Glutamatergic neuron (in vitro differentiated cells): ENCODE data around the gene HADHB. TPM values are rescaled to one million over a fixed set of nuclear protein-coding genes. Genes with fewer than 3 reads are reported as not detected.

ENCODE experiments used
- DNase-seq: peaks from one replicate; pipeline ENCODE4 v3.0.0; 2022
- H3K27ac Mint-ChIP-seq: one replicate; pipeline ENCODE4 v1.8.0; 2020; ENCODE audit warnings: mild to moderate bottlenecking, mixed read lengths, inconsistent platforms; ENCODE audit not compliant: unreplicated experiment
- H3K27me3 Mint-ChIP-seq: one replicate; pipeline ENCODE4 v1.8.0; 2020; ENCODE audit warnings: mild to moderate bottlenecking, moderate library complexity, mixed read lengths, inconsistent platforms; ENCODE audit not compliant: unreplicated experiment
- H3K36me3 Mint-ChIP-seq: one replicate; pipeline ENCODE4 v1.8.0; 2020; ENCODE audit warnings: mild to moderate bottlenecking, mixed read lengths, inconsistent platforms; ENCODE audit not compliant: unreplicated experiment
- H3K4me1 Mint-ChIP-seq: one replicate; pipeline ENCODE4 v1.8.0; 2020; ENCODE audit warnings: mild to moderate bottlenecking, low read depth, mixed read lengths, inconsistent platforms; ENCODE audit not compliant: unreplicated experiment
- H3K4me3 Mint-ChIP-seq: one replicate; pipeline ENCODE4 v1.8.0; 2020; ENCODE audit warnings: mild to moderate bottlenecking, mixed read lengths, inconsistent platforms; ENCODE audit not compliant: unreplicated experiment
- H3K9me3 Mint-ChIP-seq: one replicate; pipeline ENCODE4 v1.8.0; 2020; ENCODE audit warnings: mild to moderate bottlenecking, moderate library complexity, mixed read lengths, inconsistent platforms; ENCODE audit not compliant: unreplicated experiment
- CTCF ChIP-seq: fragments of 200-600 bp; sonication (generic); IDR thresholded peaks from one replicate; pipeline ENCODE4 v1.5.0; 2021; ENCODE audit not compliant: partially characterized antibody, unreplicated experiment
- total RNA-seq: library from RNA; stranded (reverse); fragmentation: NEBNext Ultra II Directional; extraction: Animal tissue kit (Norgen Biotek cat#: 25700); gene quantifications from one replicate; pipeline ENCODE4 v1.2.1, GENCODE V29; 2021; ENCODE audit not compliant: unreplicated experiment

Gene HADHB
- total RNA-seq, 1 donor from 2014 or later: 30.5 TPM

GRCh38 chr2:26270373-26270772, 25.6 kb downstream of the HADHB start:
- DNase-seq: no peak
- no peaks in the 10 kb centered on the region for H3K36me3 Mint-ChIP-seq
- no peak for TF ChIP-seq CTCF

DNA sequence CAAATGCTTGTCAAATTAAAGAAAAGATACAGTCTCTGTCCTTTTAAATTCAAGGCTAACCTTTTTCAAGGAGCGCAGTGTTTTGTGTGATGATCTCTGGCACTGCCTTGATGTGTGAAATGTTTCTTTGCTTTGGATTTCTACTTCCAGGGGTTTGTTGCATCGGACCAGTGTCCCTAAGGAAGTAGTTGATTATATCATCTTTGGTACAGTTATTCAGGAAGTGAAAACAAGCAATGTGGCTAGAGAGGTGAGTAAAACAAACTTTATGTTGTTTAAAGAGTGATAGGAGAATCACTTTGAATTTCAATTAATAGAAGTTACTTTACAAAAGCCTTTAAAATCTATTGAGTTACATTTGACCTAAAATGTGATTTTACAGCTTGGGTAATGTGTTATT, 28.8 kb downstream of the HADHB start:
- Mint-ChIP-seq H3K4me1 (no peaks in the 10 kb centered on the region), H3K27ac (no peak overlapping the region), H3K27me3 (no peaks in the 10 kb centered on the region), H3K36me3 (no peaks in the 10 kb centered on the region), H3K4me3 (no peak overlapping the region), H3K9me3 (no peaks in the 10 kb centered on the region)
- TF ChIP-seq CTCF: no peak
- no peak for DNase-seq

More at GRCh38 chr2:26270373-26270772, 25.6 kb downstream of the HADHB start:
- no peaks in the 10 kb centered on the region for H3K4me1 Mint-ChIP-seq
- H3K27me3 Mint-ChIP-seq: no peaks in the 10 kb centered on the region
- peaks cover 3% of the 10 kb centered on the region for H3K9me3 Mint-ChIP-seq
- H3K4me3 Mint-ChIP-seq: no peak overlapping the region
- no peak overlapping the region for H3K27ac Mint-ChIP-seq

GRCh38 chr2:26274058-26274613, 29.4 kb downstream of the HADHB start:
- Mint-ChIP-seq H3K27me3 (no peaks in the 10 kb centered on the region), H3K4me1 (no peaks in the 10 kb centered on the region), H3K27ac (no peak overlapping the region), H3K36me3 (no peaks in the 10 kb centered on the region), H3K4me3 (no peak overlapping the region), H3K9me3 (no peaks in the 10 kb centered on the region)
- no peak for DNase-seq
- no peak for TF ChIP-seq CTCF

GRCh38 chr2:26276484-26277227, 31.9 kb downstream of the HADHB start:
- peaks cover 4% of the 10 kb centered on the region for H3K4me1 Mint-ChIP-seq
- no peak for DNase-seq
- no peak for TF ChIP-seq CTCF

DNA sequence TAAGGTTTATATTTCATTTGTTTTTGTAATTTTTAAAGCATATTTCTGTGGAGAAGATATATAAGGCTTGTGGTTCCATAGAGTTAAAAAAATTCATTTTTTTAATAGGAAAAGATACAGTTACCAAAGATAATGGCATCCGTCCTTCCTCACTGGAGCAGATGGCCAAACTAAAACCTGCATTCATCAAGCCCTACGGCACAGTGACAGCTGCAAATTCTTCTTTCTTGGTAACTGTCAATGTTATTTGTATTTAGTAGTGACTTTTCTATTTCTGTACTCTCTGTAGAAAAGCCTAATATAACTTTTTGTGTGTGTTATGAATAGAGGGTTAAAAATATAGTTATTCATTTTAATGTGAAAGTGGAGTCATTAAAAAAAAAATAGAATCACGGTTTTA, 35.1 kb downstream of the HADHB start:
- Mint-ChIP-seq H3K27me3 (no peaks in the 10 kb centered on the region), H3K9me3 (no peaks in the 10 kb centered on the region), H3K4me1 (peaks cover 4% of the 10 kb centered on the region), H3K4me3 (no peak overlapping the region), H3K36me3 (no peaks in the 10 kb centered on the region), H3K27ac (no peak overlapping the region)
- no peak for DNase-seq
- TF ChIP-seq CTCF: no peak

More at GRCh38 chr2:26276484-26277227, 31.9 kb downstream of the HADHB start:
- no peak overlapping the region for H3K4me3 Mint-ChIP-seq
- H3K36me3 Mint-ChIP-seq: no peaks in the 10 kb centered on the region
- no peaks in the 10 kb centered on the region for H3K9me3 Mint-ChIP-seq
- no peaks in the 10 kb centered on the region for H3K27me3 Mint-ChIP-seq
- no peak overlapping the region for H3K27ac Mint-ChIP-seq
